ENCODE data around the gene IL1R1. TPM values are rescaled to one million over a fixed set of nuclear protein-coding genes. Genes with fewer than 3 reads are reported as not detected.

The IL1R1 gene
- total RNA-seq, 1 experiment from 2014 or later = 0.39 TPM

GRCh38 chr2:102110171-102110570 is 32.4 kb upstream of the IL1R1 start:
- no peak overlapping the region for H3K9ac ChIP-seq (ENCODE audit: extremely low read depth, insufficient read length, low read length)
- no peak overlapping the region for H2BK120ac ChIP-seq (ENCODE audit: low read depth, low read length, poor library complexity, severe bottlenecking)
- H3K23ac ChIP-seq (ENCODE audit: insufficient read length, low read depth, low read length) = no peak overlapping the region
- TF ChIP-seq CTCF (conservative IDR thresholded peaks at IDR 0.05) = no peak
- no peaks in the 10 kb centered on the region for H4K20me1 ChIP-seq (ENCODE audit: control insufficient read depth, insufficient read depth, insufficient read length)
- no peak overlapping the region for H2BK20ac ChIP-seq (ENCODE audit: low read depth, low read length, poor library complexity, severe bottlenecking)
- Mint-ChIP-seq H3K4me1 (peaks cover 17% of the 10 kb centered on the region in 2 experiments), H3K27me3 (ENCODE audit: low read depth) (no peaks in the 10 kb centered on the region), H3K4me3 (no peak overlapping the region), H3K9me3 (no peaks in the 10 kb centered on the region; a peak in 1 of 5 replicates), H3K27ac (no peak overlapping the region), H3K36me3 (ENCODE audit: insufficient read depth in 1 of 3, low read depth in 3 of 3) (peaks cover 0 to 5% (median 4%) of the 10 kb centered on the region in 3 experiments; a peak in 2 of 7 replicates)
- H3K14ac ChIP-seq (ENCODE audit: insufficient read depth, low read length) = no peak overlapping the region
- H2BK12ac ChIP-seq (ENCODE audit: insufficient read length, low read depth, low read length) = no peak overlapping the region
- H3K4me2 ChIP-seq (ENCODE audit: insufficient read depth, insufficient read length, low read length) = no peak overlapping the region
- H3K9me3 ChIP-seq (ENCODE audit: control insufficient read depth, low read depth, low read length) = no peaks in the 10 kb centered on the region
- WGBS (ENCODE audit: extremely low coverage, insufficient read length, low lambda C conversion rate) = no CpG with 5 or more reads among the region's 5 CpGs
- H2BK5ac ChIP-seq (ENCODE audit: insufficient read length, low read length) = no peak overlapping the region
- no peak for DNase-seq
- no peak overlapping the region for H3K4ac ChIP-seq (ENCODE audit: low read depth, low read length)
- no peak overlapping the region for H2AFZ ChIP-seq (ENCODE audit: low read length)
- no peak overlapping the region for H3K27ac ChIP-seq (ENCODE audit: insufficient read length, low read depth, low read length)
- no peak overlapping the region for H2BK15ac ChIP-seq (ENCODE audit: low read depth, low read length)
- H3T11ph ChIP-seq (ENCODE audit: low read length) = no peak overlapping the region
- no peak overlapping the region for H3K18ac ChIP-seq (ENCODE audit: insufficient read length, low read depth, low read length)
- no peak overlapping the region for H4K5ac ChIP-seq (ENCODE audit: insufficient read length, low read depth, low read length)
- H3K79me2 ChIP-seq (ENCODE audit: insufficient read depth, low read length) = no peaks in the 10 kb centered on the region
- no peak overlapping the region for H4K8ac ChIP-seq (replicated peaks; ENCODE audit: insufficient read length, low read depth, low read length)
- H3K56ac ChIP-seq (ENCODE audit: insufficient read length, low read depth, low read length) = no peak overlapping the region
- H3K79me1 ChIP-seq (ENCODE audit: insufficient read depth, low read depth, low read length, poor library complexity, severe bottlenecking) = no peaks in the 10 kb centered on the region
- H3K4me1 ChIP-seq (ENCODE audit: insufficient read depth, low read length) = no peaks in the 10 kb centered on the region; the same call in 1 of the 2 replicates
- no peak overlapping the region for H4K91ac ChIP-seq (ENCODE audit: insufficient read length, low read depth, low read length)
- no peak overlapping the region for H2AK5ac ChIP-seq (ENCODE audit: insufficient read length, low read length)
- H3K23me2 ChIP-seq (ENCODE audit: insufficient read length, low read depth, low read length, poor library complexity, severe bottlenecking) = no peaks in the 10 kb centered on the region
- H3K27me3 ChIP-seq (ENCODE audit: insufficient read depth, low read length) = no peaks in the 10 kb centered on the region
